ENCODE data around the gene IMPA2.
"Not testable (repeated sequence)": the region's sequence is repeated elsewhere in the genome, so short reads cannot be mapped to it uniquely, and the experiment has no call there.

The IMPA2 gene

GRCh38 chr18:11960743-11961380 lies 20.4 kb upstream of the IMPA2 start:
- Histone ChIP-seq H3K27ac (no peak overlapping the region), H3K9ac (no peak overlapping the region), H3K4me1 (no peaks in the 10 kb centered on the region), H3K4me2 (no peak overlapping the region), H4K20me1 (no peaks in the 10 kb centered on the region), H3K4me3 (no peak overlapping the region), H3K36me3 (no peaks in the 10 kb centered on the region), H3K9me3 (peaks cover 25% of the 10 kb centered on the region), H3K27me3 (no peaks in the 10 kb centered on the region)
- TF ChIP-seq Cebpa-rat (IDR thresholded peaks at IDR 0.05), result no peak

DNA sequence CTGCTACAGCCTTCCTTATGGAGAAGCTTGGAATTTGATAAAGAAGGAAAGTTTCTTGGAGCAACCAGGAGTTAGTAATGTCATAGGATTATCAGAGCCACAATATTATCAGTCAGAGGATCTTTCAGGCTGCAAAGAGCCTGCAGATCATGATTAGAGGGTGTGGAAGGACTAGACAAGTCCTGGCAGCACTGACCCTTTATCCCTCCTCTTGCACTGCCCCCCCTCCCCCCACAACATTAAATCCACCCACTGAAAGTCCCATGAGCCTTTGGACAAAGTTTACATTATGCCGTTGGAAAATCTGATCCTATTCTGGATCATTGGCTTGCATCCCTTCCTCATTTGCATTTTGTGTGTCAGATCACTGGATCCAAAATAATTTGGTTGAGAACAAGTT lies 18.7 kb upstream of the IMPA2 start:
- Histone ChIP-seq H3K9me3 (peaks cover 12% of the 10 kb centered on the region), H3K27me3 (no peaks in the 10 kb centered on the region), H3K4me2 (no peak overlapping the region), H4K20me1 (no peaks in the 10 kb centered on the region), H3K4me3 (no peak overlapping the region), H3K9ac (no peak overlapping the region), H3K27ac (no peak overlapping the region), H3K36me3 (no peaks in the 10 kb centered on the region), H3K4me1 (no peaks in the 10 kb centered on the region)
- no peak for TF ChIP-seq Cebpa-rat (IDR thresholded peaks at IDR 0.05)

DNA sequence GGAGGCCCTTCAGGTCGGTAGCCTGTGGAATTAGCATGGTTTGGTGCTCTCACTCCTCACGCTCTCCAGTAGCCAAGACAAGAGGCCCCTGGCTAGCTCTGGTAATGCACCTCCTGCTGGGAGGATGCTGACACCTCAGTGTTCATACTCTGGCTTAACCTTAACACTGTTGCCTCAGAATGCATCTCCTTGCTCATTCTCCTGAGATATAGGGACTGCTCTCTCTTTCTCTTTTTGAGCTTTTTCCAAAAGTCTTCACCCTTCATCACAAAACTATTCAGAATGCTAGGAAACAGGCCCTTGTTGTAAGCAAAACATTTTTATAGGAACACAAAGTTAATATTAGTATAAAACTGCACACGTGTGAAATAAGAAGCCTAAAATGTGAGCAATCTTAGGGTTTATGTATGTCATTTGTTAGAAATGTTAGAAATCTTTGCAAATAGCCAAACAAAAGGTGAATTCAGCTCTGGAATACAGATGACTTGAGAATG lies 17.3 kb upstream of the IMPA2 start:
- Histone ChIP-seq H3K4me3 (no peak overlapping the region), H3K4me1 (no peaks in the 10 kb centered on the region), H4K20me1 (no peaks in the 10 kb centered on the region), H3K27me3 (no peaks in the 10 kb centered on the region), H3K9ac (no peak overlapping the region), H3K27ac (no peak overlapping the region), H3K9me3 (no peaks in the 10 kb centered on the region), H3K4me2 (no peak overlapping the region), H3K36me3 (no peaks in the 10 kb centered on the region)
- no peak for TF ChIP-seq Cebpa-rat (IDR thresholded peaks at IDR 0.05)

GRCh38 chr18:11969904-11970835 lies 11.1 kb upstream of the IMPA2 start:
- H3K4me2 ChIP-seq, result no peak overlapping the region

DNA sequence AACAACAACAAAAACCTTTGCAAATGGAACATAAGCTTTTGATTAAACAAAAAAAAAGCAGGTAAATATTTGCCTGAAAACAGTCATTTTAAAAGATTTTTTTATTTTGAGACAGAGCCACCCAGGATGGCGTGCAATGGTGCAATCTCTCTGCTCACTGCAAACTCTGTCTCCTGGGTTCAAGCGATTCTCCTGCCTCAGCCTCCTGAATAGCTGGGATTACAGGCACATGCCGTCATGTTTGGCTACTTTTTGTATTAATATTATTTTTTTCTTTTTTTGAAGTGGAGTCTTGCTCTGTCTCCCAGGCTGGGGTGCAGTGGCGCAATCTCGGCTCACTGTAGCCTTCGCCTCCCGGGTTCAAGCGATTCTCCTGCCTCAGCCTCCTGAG lies 10.5 kb upstream of the IMPA2 start:
- not testable (repeated sequence) for H3K4me2 ChIP-seq, H3K9me3 ChIP-seq, H3K4me1 ChIP-seq, H3K4me3 ChIP-seq, H3K36me3 ChIP-seq, H3K27ac ChIP-seq, H3K9ac ChIP-seq, H4K20me1 ChIP-seq, H3K27me3 ChIP-seq

More at GRCh38 chr18:11969904-11970835, 11.1 kb upstream of the IMPA2 start:
- Histone ChIP-seq H3K4me1 (no peaks in the 10 kb centered on the region), H3K4me3 (no peak overlapping the region), H3K27ac (no peak overlapping the region), H3K36me3 (no peaks in the 10 kb centered on the region), H3K27me3 (no peaks in the 10 kb centered on the region), H4K20me1 (no peaks in the 10 kb centered on the region), H3K9me3 (no peaks in the 10 kb centered on the region), H3K9ac (no peak overlapping the region)
- TF ChIP-seq Cebpa-rat (IDR thresholded peaks at IDR 0.05), result no peak

DNA sequence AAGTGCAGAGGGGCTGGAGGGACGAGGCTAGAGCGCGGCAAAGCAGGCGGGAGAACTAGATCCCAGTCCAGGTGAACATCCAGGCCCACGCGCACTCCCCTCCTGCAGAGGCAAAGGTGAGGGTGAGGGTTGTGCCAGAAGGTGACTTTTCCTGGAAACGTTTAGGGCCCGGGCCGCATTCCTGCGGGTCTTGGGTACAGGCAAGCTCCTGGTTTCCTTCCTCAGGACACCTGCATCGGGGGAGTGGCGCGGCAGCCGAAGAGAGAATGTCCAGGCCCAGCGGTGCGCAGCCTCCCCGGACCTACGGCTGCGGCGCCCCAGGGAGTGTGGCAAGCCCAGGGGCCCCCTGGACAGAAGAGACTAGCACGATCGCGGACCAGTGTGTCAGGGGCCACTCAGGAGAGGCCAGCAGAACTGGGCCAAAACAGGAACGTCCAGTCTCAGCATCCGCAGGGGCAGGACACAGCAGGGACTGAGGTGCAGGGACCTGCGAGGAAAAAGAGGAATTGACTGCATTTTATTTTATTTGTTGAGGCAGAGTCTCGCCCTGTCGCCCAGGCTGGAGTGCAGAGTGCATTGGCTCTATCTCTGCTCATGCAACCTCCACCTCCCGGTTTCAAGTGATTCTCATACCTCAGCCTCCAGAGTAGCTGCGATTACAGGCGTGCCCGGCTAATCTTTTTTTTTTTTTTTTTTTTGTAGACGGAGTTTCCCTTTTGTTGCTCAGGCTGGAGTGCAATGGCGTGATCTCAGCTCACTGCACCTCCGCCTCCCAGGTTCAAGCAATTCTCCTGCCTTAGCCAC lies 8.7 kb upstream of the IMPA2 start:
- Histone ChIP-seq H3K9ac (no peak overlapping the region), H3K36me3 (no peaks in the 10 kb centered on the region), H3K27me3 (no peaks in the 10 kb centered on the region), H3K4me3 (no peak overlapping the region), H3K9me3 (no peaks in the 10 kb centered on the region), H3K4me2 (no peak overlapping the region), H3K27ac (no peak overlapping the region), H4K20me1 (no peaks in the 10 kb centered on the region), H3K4me1 (no peaks in the 10 kb centered on the region)
- no peak for TF ChIP-seq Cebpa-rat (IDR thresholded peaks at IDR 0.05)

DNA sequence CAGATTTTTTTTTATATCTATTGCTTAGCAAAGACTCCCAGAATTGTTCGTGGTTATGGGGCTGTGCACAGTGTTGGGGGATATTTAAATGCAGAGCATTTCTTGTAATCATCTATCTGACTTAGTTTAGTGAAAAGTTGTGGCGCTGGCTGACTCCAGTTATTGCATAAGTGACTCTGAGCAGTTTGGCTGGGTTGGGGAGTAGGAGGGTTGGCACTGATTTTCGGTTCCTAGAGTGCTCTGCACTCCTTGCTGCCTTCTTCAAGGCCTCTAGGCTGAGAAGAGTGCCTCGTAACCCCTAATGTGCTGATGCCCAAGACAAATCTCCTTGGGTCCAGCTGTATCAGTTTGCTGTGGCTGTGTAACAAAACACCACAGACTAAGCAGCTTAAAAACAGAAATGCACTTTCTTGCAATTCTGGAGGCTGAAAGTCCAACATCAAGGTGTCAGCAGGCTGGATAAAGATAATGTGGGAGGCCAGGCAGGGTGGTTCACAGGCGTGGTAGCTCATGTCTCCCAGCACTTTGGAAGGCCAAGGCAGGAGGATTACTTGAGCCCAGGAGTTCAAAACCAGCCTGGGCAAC lies 6.5 kb upstream of the IMPA2 start:
- no peaks in the 10 kb centered on the region for H3K9me3 ChIP-seq
- no peak for TF ChIP-seq Cebpa-rat (IDR thresholded peaks at IDR 0.05)

GRCh38 chr18:11975723-11976122 lies 5.6 kb upstream of the IMPA2 start:
- no peaks in the 10 kb centered on the region for H4K20me1 ChIP-seq
- H3K36me3 ChIP-seq, result no peaks in the 10 kb centered on the region
- no peak overlapping the region for H3K27ac ChIP-seq
- TF ChIP-seq Cebpa-rat (IDR thresholded peaks at IDR 0.05), result no peak
- no peak overlapping the region for H3K4me2 ChIP-seq
- no peak overlapping the region for H3K9ac ChIP-seq
- H3K4me1 ChIP-seq, result peaks cover 22% of the 10 kb centered on the region
- no peaks in the 10 kb centered on the region for H3K27me3 ChIP-seq
- no peak overlapping the region for H3K4me3 ChIP-seq
- H3K9me3 ChIP-seq, result no peaks in the 10 kb centered on the region

More for the DNA sequence above, 6.5 kb upstream of the IMPA2 start:
- no peak overlapping the region for H3K9ac ChIP-seq
- H3K4me2 ChIP-seq, result no peak overlapping the region
- no peaks in the 10 kb centered on the region for H3K36me3 ChIP-seq
- H3K27ac ChIP-seq, result no peak overlapping the region
- H3K4me1 ChIP-seq, result peaks cover 15% of the 10 kb centered on the region
- H3K27me3 ChIP-seq, result no peaks in the 10 kb centered on the region
- H3K4me3 ChIP-seq, result no peak overlapping the region
- no peaks in the 10 kb centered on the region for H4K20me1 ChIP-seq

DNA sequence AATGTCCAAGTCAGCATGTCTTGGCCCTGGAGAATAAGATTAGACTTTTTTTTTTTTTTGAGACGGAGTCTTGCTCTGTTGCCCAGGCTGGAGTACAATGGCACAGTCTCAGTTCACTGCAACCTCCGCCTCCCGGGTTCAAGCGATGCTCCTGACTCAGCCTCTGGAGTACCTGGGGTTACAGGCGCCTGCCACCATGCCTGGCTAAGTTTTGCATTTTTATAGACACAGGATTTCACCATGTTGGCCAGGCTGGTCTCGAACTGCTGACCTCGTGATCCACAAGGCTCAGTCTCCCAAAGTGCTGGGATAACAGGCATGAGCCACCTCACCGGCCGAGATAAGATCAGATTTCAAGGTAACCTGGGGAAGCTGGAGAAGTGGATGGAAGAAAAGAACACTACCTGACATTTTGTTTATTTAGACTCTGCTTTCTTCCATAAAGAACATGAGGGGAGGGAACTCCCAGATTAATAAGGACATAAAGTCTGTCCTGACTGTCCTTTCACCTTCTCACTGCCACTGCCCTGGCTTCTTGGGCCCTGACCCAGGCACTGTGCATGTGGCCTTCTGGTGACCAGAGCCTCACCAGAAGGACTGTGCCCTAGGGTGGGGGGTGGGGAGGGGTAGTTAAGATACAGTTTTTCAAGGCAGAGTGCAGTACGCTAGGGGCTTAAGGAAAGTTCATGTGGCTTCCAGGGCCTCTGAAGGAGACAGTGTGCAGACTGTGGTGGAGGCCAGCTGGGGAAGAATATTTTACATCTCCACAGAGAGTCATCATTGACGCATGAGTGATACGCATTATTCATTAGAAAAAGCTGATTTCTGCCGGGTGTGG lies 4.8 kb upstream of the IMPA2 start:
- no peak for TF ChIP-seq Cebpa-rat (IDR thresholded peaks at IDR 0.05)
- Histone ChIP-seq H3K27me3 (no peaks in the 10 kb centered on the region), H3K4me1 (peaks cover 22% of the 10 kb centered on the region), H3K9me3 (no peaks in the 10 kb centered on the region), H3K36me3 (no peaks in the 10 kb centered on the region), H3K27ac (no peak overlapping the region), H3K9ac (no peak overlapping the region), H3K4me2 (no peak overlapping the region), H4K20me1 (no peaks in the 10 kb centered on the region), H3K4me3 (no peak overlapping the region)
